Endothelial cell (in vitro differentiated cells): ENCODE measurements around the gene MYBBP1A. TPM values are rescaled to one million over a fixed set of nuclear protein-coding genes. Genes with fewer than 3 reads are reported as not detected.
A peak's percentile ranks its signal among the peaks of the same experiment; 100 is the strongest.

Experiments
- DNase-seq: peaks from one replicate; pipeline ENCODE4 v3.0.0; 2021; ENCODE audit warnings: low spot score
- H3K27ac Mint-ChIP-seq: one replicate; pipeline ENCODE4 v1.8.0; 2021; ENCODE audit warnings: mixed read lengths, inconsistent platforms; ENCODE audit not compliant: unreplicated experiment
- H3K27me3 Mint-ChIP-seq: one replicate; pipeline ENCODE4 v1.8.0; 2021; ENCODE audit warnings: mild to moderate bottlenecking, moderate library complexity, mixed read lengths, inconsistent platforms; ENCODE audit not compliant: unreplicated experiment
- H3K36me3 Mint-ChIP-seq: one replicate; pipeline ENCODE4 v1.8.0; 2021; ENCODE audit warnings: mild to moderate bottlenecking, low read depth, mixed read lengths, inconsistent platforms; ENCODE audit not compliant: unreplicated experiment
- H3K4me1 Mint-ChIP-seq: one replicate; pipeline ENCODE4 v1.8.0; 2021; ENCODE audit warnings: mild to moderate bottlenecking, mixed read lengths, inconsistent platforms; ENCODE audit not compliant: unreplicated experiment
- H3K4me3 Mint-ChIP-seq: one replicate; pipeline ENCODE4 v1.8.0; 2021; ENCODE audit warnings: mild to moderate bottlenecking, mixed read lengths, inconsistent platforms; ENCODE audit not compliant: unreplicated experiment
- H3K9me3 Mint-ChIP-seq: one replicate; pipeline ENCODE4 v1.8.0; 2021; ENCODE audit warnings: mixed read lengths, inconsistent platforms; ENCODE audit not compliant: unreplicated experiment
- total RNA-seq: library from RNA; stranded (reverse); fragmentation: NEBNext Ultra II Directional; extraction: Animal tissue kit (Norgen Biotek cat#: 25700); gene quantifications from one replicate; pipeline ENCODE4 v1.2.1, GENCODE V29; 2021; ENCODE audit not compliant: unreplicated experiment
- TF ChIP-seq, protein P1 (sequence below): fragments of 200-600 bp; sonication (generic); IDR thresholded peaks from one replicate; pipeline ENCODE4 v1.5.0; 2021; ENCODE audit warnings: antibody characterized with exemption; ENCODE audit not compliant: unreplicated experiment

The MYBBP1A gene
- total RNA-seq, 1 donor from 2014 or later: 32.4 TPM

DNA sequence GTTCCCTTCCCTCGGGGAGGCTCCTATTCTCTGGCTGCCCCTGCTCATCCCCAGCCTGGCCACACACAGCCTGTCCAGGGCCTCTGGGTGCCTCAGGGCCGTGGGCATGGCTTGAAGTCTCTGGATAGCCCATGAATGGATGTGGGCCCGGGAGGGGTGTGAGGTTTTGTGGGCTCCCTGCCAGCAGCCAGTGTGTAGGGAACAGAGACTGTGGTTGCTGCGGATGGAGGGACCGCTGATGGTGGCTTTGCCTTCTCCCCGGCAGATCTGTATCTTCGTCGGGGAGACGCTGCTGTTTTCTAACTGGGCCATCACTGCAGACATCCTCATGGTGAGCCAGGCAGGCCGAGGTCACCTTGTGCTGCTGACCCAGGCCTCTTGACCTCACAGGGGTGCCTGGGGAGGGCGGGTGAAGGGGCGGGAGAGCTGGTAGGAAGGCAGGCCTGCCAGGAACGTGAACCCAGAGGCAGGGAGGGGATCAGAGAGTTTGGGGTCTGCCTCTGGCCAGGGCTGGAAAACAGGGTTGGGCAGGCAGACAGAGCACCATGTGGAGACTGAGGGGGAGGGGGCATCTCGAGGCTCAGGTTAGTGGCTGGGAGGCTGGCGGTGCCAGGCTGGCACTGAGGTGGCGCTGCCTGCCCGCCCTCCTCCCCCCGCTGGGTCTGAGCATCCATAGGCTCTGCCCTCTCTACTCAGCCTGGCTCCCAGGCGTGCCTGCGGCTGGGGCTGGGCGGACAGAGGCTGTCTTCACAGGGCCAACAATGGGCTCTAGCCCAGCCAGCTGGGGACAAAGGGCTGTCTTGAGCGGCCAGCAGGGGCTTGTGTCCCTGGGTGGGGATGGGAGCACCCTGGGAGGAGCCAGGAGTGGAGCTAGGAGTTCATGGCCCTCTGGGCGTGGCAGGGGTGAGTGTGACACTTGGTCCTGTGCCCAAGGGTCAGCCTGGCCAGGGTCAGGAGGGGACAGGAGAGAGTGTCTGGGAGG is 21.4 kb downstream of the MYBBP1A start:
- H3K4me1 Mint-ChIP-seq: peaks cover 41% of the 10 kb centered on the region
- H3K27me3 Mint-ChIP-seq: peaks cover 21% of the 10 kb centered on the region
- peak overlapping the region; percentile 67 for H3K4me3 Mint-ChIP-seq
- peaks cover 17% of the 10 kb centered on the region for H3K36me3 Mint-ChIP-seq
- DNase-seq: no peak
- H3K9me3 Mint-ChIP-seq: no peaks in the 10 kb centered on the region
- H3K27ac Mint-ChIP-seq: peak overlapping the region; percentile 82
- TF ChIP-seq, protein P1, sequence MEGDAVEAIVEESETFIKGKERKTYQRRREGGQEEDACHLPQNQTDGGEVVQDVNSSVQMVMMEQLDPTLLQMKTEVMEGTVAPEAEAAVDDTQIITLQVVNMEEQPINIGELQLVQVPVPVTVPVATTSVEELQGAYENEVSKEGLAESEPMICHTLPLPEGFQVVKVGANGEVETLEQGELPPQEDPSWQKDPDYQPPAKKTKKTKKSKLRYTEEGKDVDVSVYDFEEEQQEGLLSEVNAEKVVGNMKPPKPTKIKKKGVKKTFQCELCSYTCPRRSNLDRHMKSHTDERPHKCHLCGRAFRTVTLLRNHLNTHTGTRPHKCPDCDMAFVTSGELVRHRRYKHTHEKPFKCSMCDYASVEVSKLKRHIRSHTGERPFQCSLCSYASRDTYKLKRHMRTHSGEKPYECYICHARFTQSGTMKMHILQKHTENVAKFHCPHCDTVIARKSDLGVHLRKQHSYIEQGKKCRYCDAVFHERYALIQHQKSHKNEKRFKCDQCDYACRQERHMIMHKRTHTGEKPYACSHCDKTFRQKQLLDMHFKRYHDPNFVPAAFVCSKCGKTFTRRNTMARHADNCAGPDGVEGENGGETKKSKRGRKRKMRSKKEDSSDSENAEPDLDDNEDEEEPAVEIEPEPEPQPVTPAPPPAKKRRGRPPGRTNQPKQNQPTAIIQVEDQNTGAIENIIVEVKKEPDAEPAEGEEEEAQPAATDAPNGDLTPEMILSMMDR: no peak

DNA sequence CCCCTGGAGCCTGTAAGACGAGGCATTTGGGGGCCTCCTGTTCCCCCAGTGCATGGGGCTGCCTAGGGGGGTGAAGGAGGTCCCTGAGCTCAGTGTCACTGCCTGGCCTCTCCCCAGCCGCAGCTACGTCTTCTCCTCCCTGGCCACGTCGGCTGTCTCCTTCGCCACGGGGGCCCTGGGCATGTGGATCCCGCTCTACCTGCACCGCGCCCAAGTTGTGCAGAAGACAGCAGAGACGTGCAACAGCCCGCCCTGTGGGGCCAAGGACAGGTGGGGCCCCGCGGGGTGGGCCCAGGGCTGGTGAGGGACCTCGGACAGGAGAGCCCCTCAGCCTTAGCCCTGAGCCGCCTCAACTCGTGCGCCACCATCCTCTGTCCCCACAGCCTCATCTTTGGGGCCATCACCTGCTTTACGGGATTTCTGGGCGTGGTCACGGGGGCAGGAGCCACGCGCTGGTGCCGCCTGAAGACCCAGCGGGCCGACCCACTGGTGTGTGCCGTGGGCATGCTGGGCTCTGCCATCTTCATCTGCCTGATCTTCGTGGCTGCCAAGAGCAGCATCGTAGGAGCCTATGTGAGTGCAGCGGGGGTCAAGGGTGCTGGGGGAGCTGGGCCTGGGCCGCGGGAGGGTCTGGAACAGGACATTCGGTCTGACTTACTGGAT is 22.2 kb downstream of the MYBBP1A start:
- Mint-ChIP-seq H3K36me3 (peaks cover 20% of the 10 kb centered on the region), H3K4me1 (peaks cover 43% of the 10 kb centered on the region), H3K9me3 (no peaks in the 10 kb centered on the region), H3K27ac (peak overlapping the region; percentile 82), H3K4me3 (peak overlapping the region; percentile 67), H3K27me3 (peaks cover 19% of the 10 kb centered on the region)
- TF ChIP-seq, protein P1: no peak
- DNase-seq: no peak

DNA sequence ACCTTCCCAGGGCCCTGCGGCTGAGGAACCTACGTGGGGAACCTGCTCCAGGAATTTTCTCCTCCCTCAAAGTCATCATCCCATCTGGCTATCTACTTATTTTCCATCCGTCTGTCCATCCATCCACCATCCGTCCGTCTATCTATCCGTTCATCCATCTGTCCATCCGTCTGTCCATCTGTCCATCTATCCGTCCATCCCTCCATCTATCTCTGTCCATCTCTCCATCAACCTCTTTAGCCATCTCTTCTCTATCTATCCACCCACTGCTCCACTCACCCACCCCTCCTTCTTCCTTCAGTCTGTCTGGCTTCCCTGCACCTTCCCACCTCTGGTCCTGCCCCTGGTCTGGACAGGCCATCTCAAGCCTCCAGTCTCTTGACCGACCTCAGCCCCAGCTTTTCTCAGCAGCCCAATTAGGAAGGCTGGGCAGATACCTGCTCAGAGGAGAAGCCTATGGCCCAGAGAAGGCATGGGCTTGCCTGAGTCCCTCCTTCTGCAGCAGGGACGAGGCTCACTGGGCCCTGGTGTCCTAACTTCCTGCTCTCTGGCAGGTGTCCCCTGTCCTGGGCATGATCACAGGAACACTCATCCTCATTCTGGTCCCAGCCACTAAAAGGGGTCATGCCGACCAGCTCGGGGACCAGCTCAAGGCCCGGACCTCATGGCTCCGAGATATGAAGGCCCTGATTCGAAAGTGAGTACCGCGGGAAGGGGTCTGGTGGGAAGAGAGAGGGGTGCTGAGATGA is 23.0 kb downstream of the MYBBP1A start:
- Mint-ChIP-seq H3K27ac (peak overlapping the region; percentile 95), H3K4me1 (peaks cover 47% of the 10 kb centered on the region), H3K4me3 (peak overlapping the region; percentile 69), H3K27me3 (peaks cover 12% of the 10 kb centered on the region), H3K9me3 (no peaks in the 10 kb centered on the region), H3K36me3 (peaks cover 26% of the 10 kb centered on the region)
- TF ChIP-seq, protein P1: no peak
- DNase-seq: no peak

DNA sequence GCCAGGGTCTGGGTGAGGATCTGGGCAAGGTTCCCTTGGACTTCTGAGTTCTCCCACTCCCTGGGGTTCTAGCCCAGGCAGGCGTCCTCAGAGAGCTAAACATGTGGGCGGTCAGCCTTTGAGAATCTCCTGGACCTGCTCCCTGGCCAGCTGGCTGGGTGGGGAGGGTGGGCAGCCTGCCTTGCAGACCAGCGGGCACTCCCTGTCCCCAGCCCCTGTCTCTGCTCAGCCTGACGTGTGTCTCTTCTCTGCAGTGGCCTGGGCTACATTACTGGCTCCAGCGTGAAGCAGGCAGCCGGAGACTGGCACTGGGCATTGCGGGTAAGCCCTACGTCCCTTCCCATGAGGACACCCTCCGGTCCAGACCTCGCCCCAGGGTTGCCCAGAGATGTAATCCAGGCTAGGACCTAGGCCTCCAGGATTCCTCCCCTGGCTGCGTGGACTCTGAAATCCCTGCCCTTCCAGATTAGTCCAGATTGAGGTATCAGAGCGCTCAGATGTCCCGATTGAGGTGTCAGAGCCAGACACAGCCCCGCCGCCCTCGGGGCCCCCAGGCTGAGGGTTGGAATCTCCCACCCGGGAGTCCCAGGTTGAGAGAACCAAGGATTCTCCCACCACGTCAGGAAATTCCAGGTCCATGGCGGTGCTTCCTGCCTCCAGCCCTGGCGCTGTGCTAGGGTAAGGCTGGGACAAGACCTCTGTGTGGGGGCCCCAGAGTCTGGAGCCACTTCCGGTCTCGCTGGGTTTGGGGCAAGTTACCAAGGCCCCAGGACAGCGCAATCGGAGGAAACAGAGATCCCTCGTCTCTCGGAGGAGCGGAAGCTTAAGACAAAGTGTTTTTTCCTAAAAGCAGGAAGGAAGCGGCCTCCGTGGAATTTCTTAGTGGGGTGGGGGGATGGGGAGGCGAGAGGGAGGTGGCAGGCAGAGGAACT is 24.1 kb downstream of the MYBBP1A start:
- Mint-ChIP-seq H3K4me3 (peak overlapping the region; percentile 47), H3K9me3 (no peaks in the 10 kb centered on the region), H3K4me1 (peaks cover 56% of the 10 kb centered on the region), H3K36me3 (peaks cover 36% of the 10 kb centered on the region), H3K27ac (peak overlapping the region; percentile 95), H3K27me3 (peaks cover 13% of the 10 kb centered on the region)
- TF ChIP-seq, protein P1: no peak
- DNase-seq: peak; percentile 78
